Mesenchymal stem cell (in vitro differentiated cells and primary cell): Measurements from ENCODE around the gene GDPGP1.

Experiments used
- DNase-seq: peaks from one replicate; pipeline ENCODE4 v3.0.0-alpha.2; 2013
- H2AFZ ChIP-seq: one replicate; pipeline ENCODE4 v1.6.1; 2013; ENCODE audit warnings: low read depth, mild to moderate bottlenecking, control low read depth, inconsistent platforms, low read length, moderate library complexity
- H2AK5ac ChIP-seq: 2 replicates; pipeline ENCODE4 v1.6.1; 2013; ENCODE audit warnings: low read length, moderate library complexity, mild to moderate bottlenecking, inconsistent platforms; ENCODE audit not compliant: severe bottlenecking
- H2BK120ac ChIP-seq: one replicate; pipeline ENCODE4 v1.6.1; 2013; ENCODE audit warnings: low read depth, mild to moderate bottlenecking, inconsistent platforms, low read length, moderate library complexity
- H2BK12ac ChIP-seq, 2 experiments: one replicate each; pipeline ENCODE4 v1.6.1; 2013; ENCODE audit warnings: inconsistent platforms in 2 of 2, low read length in 2 of 2, mild to moderate bottlenecking in 2 of 2, moderate library complexity in 2 of 2, control low read depth in 1 of 2
- H2BK15ac ChIP-seq: one replicate; pipeline ENCODE4 v1.6.1; 2013; ENCODE audit warnings: mild to moderate bottlenecking, low read depth, inconsistent platforms; ENCODE audit not compliant: poor library complexity, severe bottlenecking
- H2BK5ac ChIP-seq: 2 replicates; pipeline ENCODE4 v1.6.1; 2013; ENCODE audit warnings: low read depth, mild to moderate bottlenecking, low read length, control low read depth, inconsistent platforms; ENCODE audit not compliant: poor library complexity, severe bottlenecking
- H3K14ac ChIP-seq, 2 experiments: one replicate each; pipeline ENCODE4 v1.6.1; 2013; ENCODE audit warnings: inconsistent platforms in 2 of 2, low read length in 2 of 2, control low read depth in 1 of 2, mild to moderate bottlenecking in 1 of 2, moderate library complexity in 1 of 2
- H3K18ac ChIP-seq, 2 experiments: one replicate each; pipeline ENCODE4 v1.6.1; 2013; ENCODE audit warnings: inconsistent platforms in 2 of 2, low read length in 2 of 2, control low read depth in 1 of 2, low read depth in 1 of 2, mild to moderate bottlenecking in 1 of 2
- H3K23ac ChIP-seq, 2 experiments: one replicate each; pipeline ENCODE4 v1.6.1; 2013; ENCODE audit warnings: inconsistent platforms in 2 of 2, low read length in 2 of 2, mild to moderate bottlenecking in 2 of 2, moderate library complexity in 2 of 2, control low read depth in 1 of 2
- H3K27ac ChIP-seq: 2 replicates; pipeline ENCODE4 v1.5.1; 2013; ENCODE audit warnings: mild to moderate bottlenecking, moderate library complexity, low read length, control low read depth, inconsistent platforms; ENCODE audit not compliant: poor library complexity, severe bottlenecking
- H3K27me3 ChIP-seq, 2 experiments: 2 replicates each; pipeline versions ENCODE4 v1.6.1 to v1.7.0; 2013; ENCODE audit warnings: low read length in 2 of 2, mild to moderate bottlenecking in 2 of 2, moderate library complexity in 2 of 2, control low read depth in 1 of 2, inconsistent platforms in 1 of 2; ENCODE audit not compliant: control insufficient read depth in 1 of 2, insufficient read depth in 1 of 2
- H3K36me3 ChIP-seq, 2 experiments: 2 replicates each; pipeline versions ENCODE4 v1.6.1 to v1.7.0; 2013; ENCODE audit warnings: low read length in 2 of 2, control low read depth in 1 of 2, inconsistent platforms in 1 of 2, low read depth in 1 of 2, mild to moderate bottlenecking in 1 of 2; ENCODE audit not compliant: insufficient read depth in 2 of 2, control insufficient read depth in 1 of 2
- H3K4ac ChIP-seq, 2 experiments: one replicate each; pipeline ENCODE4 v1.6.1; 2013; ENCODE audit warnings: inconsistent platforms in 2 of 2, low read length in 2 of 2, mild to moderate bottlenecking in 2 of 2, moderate library complexity in 2 of 2, control low read depth in 1 of 2, low read depth in 1 of 2
- H3K4me1 ChIP-seq: 2 replicates; pipeline ENCODE4 v1.6.1; 2013; ENCODE audit warnings: low read depth, low read length, control low read depth; ENCODE audit not compliant: control insufficient read depth, insufficient read depth
- H3K4me2 ChIP-seq: 2 replicates; pipeline ENCODE4 v1.6.1; 2013; ENCODE audit warnings: low read length, mild to moderate bottlenecking, inconsistent platforms; ENCODE audit not compliant: poor library complexity, severe bottlenecking
- H3K4me3 ChIP-seq, 2 experiments: 2 replicates each; pipeline versions ENCODE4 v1.5.1 to v1.7.0; 2013; ENCODE audit warnings: low read length in 2 of 2, mild to moderate bottlenecking in 2 of 2, control low read depth in 1 of 2, low read depth in 1 of 2; ENCODE audit not compliant: insufficient read depth in 1 of 2
- H3K79me1 ChIP-seq: replicated peaks from 2 replicates; pipeline ENCODE4 v1.6.1; 2013; ENCODE audit warnings: mild to moderate bottlenecking, control low read depth, low read length, inconsistent platforms; ENCODE audit not compliant: poor library complexity, severe bottlenecking
- H3K9ac ChIP-seq: 2 replicates; pipeline ENCODE4 v1.7.0; 2013; ENCODE audit warnings: mild to moderate bottlenecking, low read length, moderate library complexity
- H3K9me3 ChIP-seq: 2 replicates; pipeline ENCODE4 v1.7.0; 2013; ENCODE audit warnings: mild to moderate bottlenecking, low read length; ENCODE audit not compliant: control insufficient read depth
- H4K8ac ChIP-seq: one replicate; pipeline ENCODE4 v1.6.1; 2013; ENCODE audit warnings: inconsistent platforms, mild to moderate bottlenecking, low read length, moderate library complexity
- H4K91ac ChIP-seq: one replicate; pipeline ENCODE4 v1.6.1; 2013; ENCODE audit warnings: mild to moderate bottlenecking, low read length, inconsistent platforms
- WGBS: methylation state at CpG from one replicate; pipeline ENCODE4 v1.1.7; 2013; ENCODE audit warnings: mixed read lengths; 5-methylcytosine and 5-hydroxymethylcytosine counted together

Gene GDPGP1

GRCh38 chr15:90228960-90229359 is 5.0 kb upstream of the GDPGP1 start:
- Histone ChIP-seq H4K91ac (no peak overlapping the region), H3K36me3 (peaks cover 64 to 80% of the 10 kb centered on the region in 2 experiments), H3K4ac (no peak overlapping the region), H2BK120ac (no peak overlapping the region), H3K14ac (no peak overlapping the region), H2AK5ac (no peak overlapping the region), H3K4me2 (no peak overlapping the region), H3K4me1 (peaks cover 12% of the 10 kb centered on the region), H2BK5ac (no peak overlapping the region), H3K4me3 (no peak overlapping the region), H3K18ac (no peak overlapping the region), H3K9me3 (no peaks in the 10 kb centered on the region), H4K8ac (no peak overlapping the region), H3K27me3 (no peaks in the 10 kb centered on the region), H2BK12ac (no peak overlapping the region), H2BK15ac (no peak overlapping the region), H2AFZ (no peak overlapping the region), H3K23ac (no peak overlapping the region), H3K27ac (no peak overlapping the region), H3K79me1 (peaks cover 15% of the 10 kb centered on the region), H3K9ac (no peak overlapping the region)
- 94% methylated on average over 15 of the region's 15 CpGs for WGBS
- no peak for DNase-seq

DNA sequence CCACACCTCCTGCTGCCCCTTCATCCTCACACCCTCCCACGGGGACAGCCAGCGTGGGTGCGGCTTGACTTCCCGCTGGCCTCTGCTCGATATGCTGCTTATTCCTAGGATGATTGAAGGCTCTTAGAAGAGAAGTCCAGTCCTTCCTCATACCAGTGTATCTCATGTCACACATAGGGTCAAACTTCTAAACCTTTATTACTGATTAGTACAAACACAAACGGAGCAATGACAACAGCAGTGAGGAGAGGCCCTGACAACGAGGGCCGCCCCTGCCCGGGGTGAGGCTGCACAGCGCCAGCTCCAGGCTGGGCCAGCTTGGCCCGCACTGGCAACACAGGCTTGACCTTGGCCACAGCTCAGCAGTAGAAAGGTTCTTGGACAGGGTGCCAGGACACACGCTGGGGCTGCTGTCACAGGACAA is 3.9 kb upstream of the GDPGP1 start:
- H3K4ac ChIP-seq = no peak overlapping the region
- H4K91ac ChIP-seq = no peak overlapping the region
- 89% methylated on average over 12 of the region's 12 CpGs for WGBS
- no peak overlapping the region for H3K27ac ChIP-seq
- H2BK12ac ChIP-seq = no peak overlapping the region
- H3K4me1 ChIP-seq = peaks cover 13% of the 10 kb centered on the region
- H3K23ac ChIP-seq = no peak overlapping the region
- no peak overlapping the region for H3K18ac ChIP-seq
- no peaks in the 10 kb centered on the region for H3K9me3 ChIP-seq
- H4K8ac ChIP-seq = no peak overlapping the region
- H2BK5ac ChIP-seq = no peak overlapping the region
- peaks cover 15% of the 10 kb centered on the region for H3K79me1 ChIP-seq
- H2AFZ ChIP-seq = no peak overlapping the region
- H3K4me3 ChIP-seq = no peak overlapping the region
- peaks cover 53 to 69% of the 10 kb centered on the region in 2 experiments for H3K36me3 ChIP-seq
- DNase-seq = no peak
- H2BK120ac ChIP-seq = no peak overlapping the region
- no peak overlapping the region for H3K9ac ChIP-seq
- H2AK5ac ChIP-seq = no peak overlapping the region
- no peaks in the 10 kb centered on the region for H3K27me3 ChIP-seq
- no peak overlapping the region for H2BK15ac ChIP-seq
- no peak overlapping the region for H3K4me2 ChIP-seq
- no peak overlapping the region for H3K14ac ChIP-seq

GRCh38 chr15:90230610-90231009 is 3.4 kb upstream of the GDPGP1 start:
- no peak overlapping the region for H2BK15ac ChIP-seq
- no peak overlapping the region for H4K91ac ChIP-seq
- H2BK5ac ChIP-seq = no peak overlapping the region
- H3K4ac ChIP-seq = no peak overlapping the region
- H3K18ac ChIP-seq = no peak overlapping the region
- H3K4me1 ChIP-seq = peaks cover 11% of the 10 kb centered on the region
- no peak overlapping the region for H3K4me2 ChIP-seq
- no peaks in the 10 kb centered on the region for H3K27me3 ChIP-seq
- no peak overlapping the region for H2BK12ac ChIP-seq
- no peak overlapping the region for H3K27ac ChIP-seq
- H3K36me3 ChIP-seq = peaks cover 48 to 64% of the 10 kb centered on the region in 2 experiments
- no peak overlapping the region for H3K23ac ChIP-seq
- peaks cover 15% of the 10 kb centered on the region for H3K79me1 ChIP-seq
- DNase-seq = no peak
- H2BK120ac ChIP-seq = no peak overlapping the region
- no peaks in the 10 kb centered on the region for H3K9me3 ChIP-seq
- no peak overlapping the region for H3K4me3 ChIP-seq
- H2AFZ ChIP-seq = no peak overlapping the region
- H3K14ac ChIP-seq = no peak overlapping the region
- no peak overlapping the region for H4K8ac ChIP-seq
- H2AK5ac ChIP-seq = no peak overlapping the region
- WGBS = 97% methylated on average over 6 of the region's 8 CpGs
- peak overlapping the region; percentile 8 for H3K9ac ChIP-seq

- no peak for DNase-seq
- Histone ChIP-seq H4K8ac (no peak overlapping the region), H3K36me3 (peaks cover 46 to 61% of the 10 kb centered on the region in 2 experiments), H3K9ac (peak overlapping the region; percentile 96), H4K91ac (no peak overlapping the region), H3K27ac (no peak overlapping the region), H2AFZ (no peak overlapping the region), H3K4me2 (no peak overlapping the region), H2BK5ac (no peak overlapping the region), H3K14ac (no peak overlapping the region), H3K4me3 (no peak overlapping the region), H2BK15ac (no peak overlapping the region), H2AK5ac (no peak overlapping the region), H2BK120ac (no peak overlapping the region), H3K27me3 (no peaks in the 10 kb centered on the region), H3K79me1 (peaks cover 15% of the 10 kb centered on the region), H3K18ac (no peak overlapping the region), H3K4ac (no peak overlapping the region), H3K4me1 (peaks cover 10% of the 10 kb centered on the region), H2BK12ac (no peak overlapping the region), H3K23ac (no peak overlapping the region), H3K9me3 (no peaks in the 10 kb centered on the region)
- 91% methylated on average over 26 of the region's 27 CpGs for WGBS
Measured at GRCh38 chr15:90231028-90232017, 2.7 kb upstream of the GDPGP1 start.
